Effector memory CD8-positive, alpha-beta T cell (primary cell): ENCODE measurements around the gene UBE2J1.

Experiments
- ATAC-seq: fragments of 150-1000 bp; cut with Tn5 transposase; replicated peaks from 2 replicates; pipeline ENCODE4 v1.10.0; 2021; ENCODE audit warnings: mild to moderate bottlenecking, moderate library complexity
- DNase-seq, 3 experiments: peaks; one replicate each; pipeline ENCODE4 v3.0.0; 2021
- H3K27ac Mint-ChIP-seq, 2 donors: one replicate each; pipeline ENCODE4 v1.8.0; 2022; ENCODE audit warnings: mild to moderate bottlenecking in 2 of 2, mixed read lengths in 2 of 2, moderate library complexity in 2 of 2
- H3K27me3 Mint-ChIP-seq, 2 donors: one replicate each; pipeline ENCODE4 v1.8.0; 2022; ENCODE audit warnings: mixed read lengths in 2 of 2
- H3K36me3 Mint-ChIP-seq: one replicate; pipeline ENCODE4 v1.8.0; 2022; ENCODE audit warnings: mild to moderate bottlenecking, moderate library complexity, mixed read lengths; ENCODE audit not compliant: insufficient read depth
- H3K4me1 Mint-ChIP-seq, 2 donors: one replicate each; pipeline ENCODE4 v1.8.0; 2022; ENCODE audit warnings: low read depth in 2 of 2, mixed read lengths in 2 of 2
- H3K4me3 Mint-ChIP-seq, 2 donors: one replicate each; pipeline ENCODE4 v1.8.0; 2022; ENCODE audit warnings: mild to moderate bottlenecking in 2 of 2, mixed read lengths in 2 of 2, moderate library complexity in 2 of 2
- H3K9me3 Mint-ChIP-seq, 2 donors: one replicate each; pipeline ENCODE4 v1.8.0; 2022; ENCODE audit warnings: mixed read lengths in 2 of 2

The UBE2J1 gene

GRCh38 chr6:89324304-89324703, 28.2 kb downstream of the UBE2J1 start:
- Mint-ChIP-seq H3K9me3 (no peaks in the 10 kb centered on the region), H3K27me3 (no peaks in the 10 kb centered on the region), H3K4me3 (no peak overlapping the region), H3K4me1 (peaks cover 2 to 5% of the 10 kb centered on the region in 2 donors), H3K27ac (no peak overlapping the region), H3K36me3 (peaks cover 26% of the 10 kb centered on the region)
- no peak for ATAC-seq
- no peak for DNase-seq

DNA sequence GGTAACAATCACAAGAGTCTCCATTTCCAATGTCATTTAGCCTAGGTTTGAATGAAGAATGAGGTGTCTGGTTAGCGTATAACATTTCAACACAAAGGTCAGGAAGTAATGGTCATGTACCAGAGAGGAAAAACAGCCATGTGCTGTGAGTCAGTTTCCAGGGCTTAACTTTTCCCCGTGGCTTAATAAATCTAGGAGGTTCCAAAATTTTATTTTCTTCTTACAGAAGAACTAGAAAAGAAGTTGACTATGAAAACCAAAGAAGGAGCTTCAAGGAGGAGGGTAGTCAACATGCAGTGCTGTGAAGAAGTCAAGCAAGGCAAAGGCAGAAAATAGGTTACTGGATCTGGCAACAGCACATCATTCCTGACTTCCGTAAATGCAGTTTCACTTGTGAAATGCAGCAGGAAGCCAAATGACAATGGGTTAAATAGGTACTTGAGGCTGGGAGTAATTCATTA, 29.0 kb downstream of the UBE2J1 start:
- peaks cover 2 to 5% of the 10 kb centered on the region in 2 donors for H3K4me1 Mint-ChIP-seq
- peaks cover 19% of the 10 kb centered on the region for H3K36me3 Mint-ChIP-seq
- DNase-seq: no peak
- no peak overlapping the region for H3K27ac Mint-ChIP-seq
- no peak overlapping the region for H3K4me3 Mint-ChIP-seq
- ATAC-seq: no peak
- H3K9me3 Mint-ChIP-seq: no peaks in the 10 kb centered on the region
- H3K27me3 Mint-ChIP-seq: no peaks in the 10 kb centered on the region

DNA sequence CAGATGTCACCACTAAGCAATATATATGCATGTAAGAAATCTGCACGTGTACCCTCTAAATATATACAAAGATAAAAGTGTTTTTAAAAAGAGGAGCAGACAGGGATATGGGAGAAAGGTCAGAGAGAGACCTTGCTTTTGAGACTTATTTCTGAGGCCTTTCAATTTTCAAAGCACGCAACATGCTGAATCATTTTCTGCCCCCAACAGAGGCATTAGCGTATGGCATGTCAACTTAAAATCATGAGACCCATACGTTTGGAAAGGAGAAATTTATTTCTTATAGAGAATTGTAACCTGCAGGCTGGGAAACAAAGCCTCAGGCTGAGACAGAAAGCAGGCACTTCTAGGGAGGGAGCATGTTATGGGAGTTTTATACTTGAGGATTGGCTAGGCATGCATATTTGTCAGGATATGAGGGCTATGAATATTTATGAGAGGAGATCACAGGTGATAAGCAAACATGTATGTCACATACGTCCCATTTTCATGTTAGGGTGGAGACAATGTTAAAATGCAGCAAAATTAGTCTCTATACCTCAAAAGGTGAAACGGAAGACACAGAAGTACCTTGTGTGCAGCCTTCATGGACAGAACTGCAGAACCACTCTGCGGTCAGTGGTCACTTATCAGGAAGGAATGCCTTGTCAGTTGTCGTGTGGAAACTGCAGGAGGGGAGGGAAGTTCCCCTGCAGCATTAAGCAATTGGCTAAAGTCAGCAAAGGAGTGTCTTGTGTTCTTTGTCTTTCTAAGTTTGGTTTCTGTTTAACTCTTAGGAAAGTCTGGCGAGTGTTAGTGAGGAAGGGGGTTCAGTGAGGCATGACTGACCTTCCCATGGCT, 31.2 kb downstream of the UBE2J1 start:
- Mint-ChIP-seq H3K36me3 (peaks cover 12% of the 10 kb centered on the region), H3K4me3 (no peak overlapping the region), H3K9me3 (no peaks in the 10 kb centered on the region), H3K4me1 (peaks cover 2 to 5% of the 10 kb centered on the region in 2 donors), H3K27ac (no peak overlapping the region), H3K27me3 (no peaks in the 10 kb centered on the region)
- DNase-seq (no peak), ATAC-seq (no peak)

DNA sequence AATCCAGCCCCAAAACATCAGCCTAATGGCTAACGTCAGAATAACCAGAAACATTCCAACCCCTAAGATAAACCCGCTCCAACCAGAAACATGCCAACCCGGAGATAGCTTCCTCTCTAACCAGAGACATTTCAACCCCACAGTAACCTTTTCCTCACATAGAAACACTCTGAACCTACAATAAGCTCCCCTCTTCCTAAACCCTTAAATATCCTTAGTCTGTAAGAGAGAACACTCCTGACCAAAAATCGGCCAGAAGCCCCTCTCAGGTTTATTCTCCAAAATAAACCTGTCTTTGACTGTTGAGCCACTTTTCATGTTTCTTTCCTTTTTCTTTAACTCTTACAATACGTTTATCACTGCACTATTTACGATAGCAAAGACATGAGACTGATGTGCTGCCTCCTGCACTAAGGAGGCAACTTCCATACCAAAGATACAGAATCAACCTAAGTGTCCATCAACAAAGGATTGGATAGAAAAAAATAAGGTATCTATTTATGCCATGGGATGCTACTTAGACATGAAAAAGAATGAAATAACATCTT, 32.4 kb downstream of the UBE2J1 start:
- peaks cover 11% of the 10 kb centered on the region for H3K36me3 Mint-ChIP-seq
- H3K4me1 Mint-ChIP-seq: peaks cover 2 to 5% of the 10 kb centered on the region in 2 donors
- H3K27me3 Mint-ChIP-seq: no peaks in the 10 kb centered on the region
- no peak overlapping the region for H3K4me3 Mint-ChIP-seq
- no peaks in the 10 kb centered on the region for H3K9me3 Mint-ChIP-seq
- DNase-seq (no peak), ATAC-seq (no peak)
- no peak overlapping the region for H3K27ac Mint-ChIP-seq

GRCh38 chr6:89317067-89317466, 35.5 kb downstream of the UBE2J1 start:
- H3K4me1 Mint-ChIP-seq: peaks cover 2 to 8% of the 10 kb centered on the region in 2 donors
- no peaks in the 10 kb centered on the region for H3K27me3 Mint-ChIP-seq
- ATAC-seq (no peak), DNase-seq (no peak)
- no peaks in the 10 kb centered on the region for H3K9me3 Mint-ChIP-seq
- no peak overlapping the region for H3K4me3 Mint-ChIP-seq
- H3K27ac Mint-ChIP-seq: no peak overlapping the region
- peaks cover 12% of the 10 kb centered on the region for H3K36me3 Mint-ChIP-seq

DNA sequence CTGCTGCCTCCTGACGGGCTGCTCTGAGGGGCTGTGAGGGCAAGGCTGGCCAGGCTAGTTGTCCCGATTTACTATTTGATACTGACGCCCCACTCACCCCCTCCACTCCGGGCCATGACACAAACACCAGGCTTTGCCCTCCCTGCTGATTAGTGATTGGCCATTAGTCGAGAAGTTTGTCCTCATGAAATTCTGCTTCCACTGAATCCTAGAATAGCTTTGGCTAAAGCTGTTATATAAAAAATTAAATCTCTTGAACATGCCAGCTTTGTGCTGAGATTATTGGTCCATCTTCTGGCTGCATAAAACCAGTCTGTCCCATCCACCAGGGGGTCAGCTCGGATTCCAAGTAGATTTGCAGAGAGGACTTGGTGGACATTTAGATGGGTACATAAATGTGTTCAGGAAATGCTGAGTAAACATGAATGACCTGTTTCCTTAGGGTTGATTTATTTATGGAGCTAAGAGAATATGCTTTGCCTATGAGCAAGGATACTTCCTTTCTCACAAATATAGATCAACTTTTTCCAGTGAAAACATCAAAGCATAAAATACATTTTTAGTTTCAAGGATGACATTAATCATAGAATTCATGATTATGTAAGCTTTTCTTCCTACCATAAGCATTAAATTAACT, 37.2 kb downstream of the UBE2J1 start, which contains the start of gene GABRR2:
GABRR2 (minus strand) TSS at position 51 of the 637 bp plus-strand sequence. CDS start 134 bp downstream, outside the sequence.
- Mint-ChIP-seq H3K4me3 (no peak within 1 kb of the TSS), H3K27ac (no peak within 1 kb of the TSS), H3K9me3 (no peaks in the 10 kb centered on the region), H3K4me1 (peaks cover 6 to 13% of the 10 kb centered on the region in 2 donors), H3K36me3 (peaks cover 8% of the 10 kb centered on the region), H3K27me3 (peaks cover 0 to 12% of the 10 kb centered on the region in 2 donors)
- ATAC-seq (no peak), DNase-seq (no peak)

GRCh38 chr6:89314692-89315091, 37.8 kb downstream of the UBE2J1 start:
- ATAC-seq (no peak), DNase-seq (no peak)
- H3K4me3 Mint-ChIP-seq: no peak overlapping the region
- H3K9me3 Mint-ChIP-seq: no peaks in the 10 kb centered on the region
- H3K4me1 Mint-ChIP-seq: peaks cover 5 to 8% of the 10 kb centered on the region in 2 donors
- peaks cover 8% of the 10 kb centered on the region for H3K36me3 Mint-ChIP-seq
- no peak overlapping the region for H3K27ac Mint-ChIP-seq
- H3K27me3 Mint-ChIP-seq: peaks cover 0 to 12% of the 10 kb centered on the region in 2 donors

DNA sequence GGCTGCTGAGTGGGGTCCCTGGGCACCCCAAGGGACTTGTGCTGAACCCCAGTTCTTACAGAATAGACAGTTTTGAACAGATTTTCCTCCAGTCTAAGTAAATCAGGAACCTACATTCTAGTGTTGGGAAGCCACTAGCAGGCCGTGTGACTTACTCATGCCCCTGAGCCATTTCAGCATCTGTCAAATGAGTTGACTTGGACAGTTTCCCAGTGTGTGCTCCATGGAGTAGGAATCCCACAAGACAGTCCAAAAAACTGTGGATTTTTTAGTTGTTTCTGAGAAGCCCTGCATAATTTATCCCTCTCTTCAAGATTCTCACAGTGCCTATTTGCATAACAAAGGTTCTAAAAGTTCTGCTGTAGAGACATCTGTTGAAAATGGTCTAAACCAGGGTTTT, 39.5 kb downstream of the UBE2J1 start:
- H3K4me3 Mint-ChIP-seq: no peak overlapping the region
- H3K27me3 Mint-ChIP-seq: peaks cover 0 to 12% of the 10 kb centered on the region in 2 donors
- H3K9me3 Mint-ChIP-seq: no peaks in the 10 kb centered on the region
- DNase-seq: no peak
- ATAC-seq: no peak
- peaks cover 8% of the 10 kb centered on the region for H3K36me3 Mint-ChIP-seq
- H3K27ac Mint-ChIP-seq: no peak overlapping the region
- peaks cover 5 to 8% of the 10 kb centered on the region in 2 donors for H3K4me1 Mint-ChIP-seq

- Mint-ChIP-seq H3K9me3 (no peaks in the 10 kb centered on the region), H3K4me1 (peaks cover 5 to 8% of the 10 kb centered on the region in 2 donors), H3K27me3 (peaks cover 0 to 12% of the 10 kb centered on the region in 2 donors), H3K4me3 (no peak overlapping the region), H3K27ac (peak overlapping the region in 1 of 2 donors; percentile 72), H3K36me3 (peaks cover 8% of the 10 kb centered on the region)
- ATAC-seq: no peak
- DNase-seq: no peak
Measured at GRCh38 chr6:89311853-89312531, 40.5 kb downstream of the UBE2J1 start.

DNA sequence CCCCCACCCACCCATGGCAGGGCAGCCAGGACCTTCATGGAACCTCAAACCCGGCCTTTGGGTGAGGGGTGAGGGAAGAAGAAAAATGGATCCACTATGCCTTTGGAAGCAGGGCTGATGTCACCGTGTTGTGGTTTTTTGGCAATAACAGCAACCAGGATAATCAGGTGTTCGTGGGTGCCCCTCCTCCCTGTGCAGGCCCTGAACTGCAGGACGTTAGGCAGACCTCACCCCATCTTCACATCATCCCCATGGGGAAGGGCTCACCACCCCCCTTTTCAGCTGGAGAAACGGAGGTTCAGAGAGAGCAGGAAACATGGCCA, 41.0 kb downstream of the UBE2J1 start:
- Mint-ChIP-seq H3K27ac (peak overlapping the region in 1 of 2 donors; percentile 72), H3K4me1 (peaks cover 5 to 8% of the 10 kb centered on the region in 2 donors), H3K4me3 (no peak overlapping the region), H3K9me3 (no peaks in the 10 kb centered on the region), H3K36me3 (peaks cover 6% of the 10 kb centered on the region), H3K27me3 (peaks cover 0 to 12% of the 10 kb centered on the region in 2 donors)
- DNase-seq: no peak
- no peak for ATAC-seq

DNA sequence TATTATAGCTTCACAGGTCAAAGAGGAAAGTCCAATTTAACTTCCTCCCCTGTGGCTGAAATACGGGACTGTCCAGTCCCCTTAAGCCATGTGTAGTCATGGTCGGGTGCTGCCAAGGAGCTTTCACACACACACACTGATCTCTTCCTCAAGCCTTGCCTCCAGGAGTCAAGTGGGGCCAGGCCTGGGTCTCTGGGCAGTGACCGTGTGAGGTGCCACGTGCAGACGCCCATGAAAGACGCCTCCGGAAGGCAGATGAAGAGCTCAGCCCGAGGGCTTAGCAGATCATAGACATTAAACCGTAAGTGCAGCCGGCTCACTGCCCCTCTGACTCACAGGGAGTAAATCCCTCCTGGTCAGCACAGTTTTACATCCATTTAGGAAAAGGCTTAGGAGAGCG, 41.6 kb downstream of the UBE2J1 start:
- Mint-ChIP-seq H3K4me3 (no peak overlapping the region), H3K27me3 (peaks cover 0 to 12% of the 10 kb centered on the region in 2 donors), H3K4me1 (peaks cover 5 to 8% of the 10 kb centered on the region in 2 donors), H3K36me3 (peaks cover 4% of the 10 kb centered on the region), H3K9me3 (no peaks in the 10 kb centered on the region), H3K27ac (no peak overlapping the region)
- DNase-seq: no peak
- no peak for ATAC-seq

- H3K36me3 Mint-ChIP-seq: no peaks in the 10 kb centered on the region
Measured at GRCh38 chr6:89308525-89309395, 43.8 kb downstream of the UBE2J1 start.

More at GRCh38 chr6:89308525-89309395, 43.8 kb downstream of the UBE2J1 start:
- Mint-ChIP-seq H3K9me3 (no peaks in the 10 kb centered on the region), H3K4me3 (no peak overlapping the region), H3K27ac (no peak overlapping the region), H3K27me3 (peaks cover 0 to 12% of the 10 kb centered on the region in 2 donors), H3K4me1 (peaks cover 5 to 8% of the 10 kb centered on the region in 2 donors)
- ATAC-seq: no peak
- no peak for DNase-seq
